HG02884 (cell line): Measurements from ENCODE around the gene MYL2.
"Not testable (repeated sequence)": the region's sequence is repeated elsewhere in the genome, so short reads cannot be mapped to it uniquely, and the experiment has no call there.

Experiments used
- ATAC-seq: cut with Tn5 transposase; IDR thresholded peaks from one replicate; pipeline ENCODE4 v1.9.1; 2021; ENCODE audit warnings: mild to moderate bottlenecking, moderate library complexity; ENCODE audit not compliant: unreplicated experiment

The MYL2 gene, protein sequence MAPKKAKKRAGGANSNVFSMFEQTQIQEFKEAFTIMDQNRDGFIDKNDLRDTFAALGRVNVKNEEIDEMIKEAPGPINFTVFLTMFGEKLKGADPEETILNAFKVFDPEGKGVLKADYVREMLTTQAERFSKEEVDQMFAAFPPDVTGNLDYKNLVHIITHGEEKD

GRCh38 chr12:110920324-110920910 lies at the start of gene MYL2:
MYL2 (minus strand) TSS chr12:110920579; CDS start chr12:110920529, 50 bp downstream.
- no peak for ATAC-seq

DNA sequence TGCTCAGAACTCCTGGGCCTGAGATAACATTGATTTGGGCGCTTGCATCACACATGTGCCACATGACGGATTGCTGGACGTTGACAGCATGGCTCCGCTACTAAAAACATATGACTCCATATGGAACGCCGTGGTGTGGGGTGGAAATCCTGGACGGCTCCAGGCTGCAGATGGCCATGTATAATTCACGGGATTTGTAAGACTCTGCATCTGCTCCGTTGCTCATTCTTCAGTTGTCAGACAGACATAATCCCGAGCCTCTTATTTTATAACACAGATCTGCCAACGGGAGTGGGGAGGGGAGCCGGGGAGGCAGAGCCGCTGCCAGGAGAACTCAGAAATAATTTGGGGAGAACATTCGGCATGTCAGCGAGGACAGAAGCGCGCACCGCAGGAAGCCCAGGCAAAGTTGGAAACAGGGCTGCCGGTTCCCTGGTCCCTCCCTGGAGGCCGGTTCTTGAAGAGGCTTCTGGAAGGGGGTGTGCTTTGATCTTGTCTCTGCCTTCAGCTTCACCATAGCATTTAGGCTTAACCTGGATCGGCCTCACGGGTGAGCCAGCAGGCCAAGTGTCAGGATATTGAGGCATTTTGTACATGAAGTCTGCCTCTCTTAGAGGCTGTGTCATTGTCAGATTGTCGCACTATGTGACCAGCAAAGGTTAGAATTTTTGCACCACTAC lies 45.8 kb upstream of the MYL2 start:
- ATAC-seq = no peak

GRCh38 chr12:110965574-110965973 lies 45.2 kb upstream of the MYL2 start:
- no peak for ATAC-seq

DNA sequence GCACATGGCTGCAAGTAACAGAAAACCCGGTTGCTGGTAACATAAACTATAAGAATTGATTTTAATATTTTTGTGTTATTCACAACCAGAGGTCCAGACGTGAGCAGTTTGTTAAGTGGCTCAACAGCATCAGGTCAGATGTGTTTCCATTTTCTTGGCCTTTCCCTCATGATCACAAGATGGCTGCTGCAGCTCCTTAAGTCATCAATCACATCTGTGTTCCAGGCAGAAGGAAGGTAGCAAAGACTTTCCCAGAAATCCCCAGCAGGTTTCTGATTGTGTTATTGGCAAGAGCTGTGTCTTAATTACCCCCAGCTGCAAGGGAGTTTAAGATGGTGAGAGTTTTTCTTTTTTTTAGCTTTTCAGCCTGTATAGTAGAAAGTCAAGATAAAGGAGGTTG lies 40.4 kb upstream of the MYL2 start:
- no peak for ATAC-seq

- ATAC-seq = no peak
These were observed 37.3 kb upstream of the MYL2 start for GRCh38 chr12:110957652-110958051.

GRCh38 chr12:110957159-110957558 lies 36.8 kb upstream of the MYL2 start:
- ATAC-seq = no peak

DNA sequence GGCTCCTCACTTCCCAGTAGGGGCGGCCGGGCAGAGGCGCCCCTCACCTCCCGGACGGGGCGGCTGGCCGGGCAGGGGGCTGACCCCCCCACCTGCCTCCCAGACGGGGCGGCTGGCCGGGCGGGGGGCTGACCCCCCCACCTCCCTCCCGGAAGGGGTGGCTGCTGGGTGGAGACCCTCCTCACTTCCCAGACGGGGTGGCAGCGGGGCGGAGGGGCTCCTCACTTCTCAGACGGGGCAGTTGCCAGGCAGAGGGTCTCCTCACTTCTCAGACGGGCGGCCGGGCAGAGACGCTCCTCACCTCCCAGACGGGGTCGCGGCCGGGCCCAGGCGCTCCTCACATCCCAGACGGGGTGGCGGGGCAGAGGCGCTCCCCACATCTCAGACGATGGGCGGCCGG lies 30.5 kb upstream of the MYL2 start:
- ATAC-seq = not testable (repeated sequence)

DNA sequence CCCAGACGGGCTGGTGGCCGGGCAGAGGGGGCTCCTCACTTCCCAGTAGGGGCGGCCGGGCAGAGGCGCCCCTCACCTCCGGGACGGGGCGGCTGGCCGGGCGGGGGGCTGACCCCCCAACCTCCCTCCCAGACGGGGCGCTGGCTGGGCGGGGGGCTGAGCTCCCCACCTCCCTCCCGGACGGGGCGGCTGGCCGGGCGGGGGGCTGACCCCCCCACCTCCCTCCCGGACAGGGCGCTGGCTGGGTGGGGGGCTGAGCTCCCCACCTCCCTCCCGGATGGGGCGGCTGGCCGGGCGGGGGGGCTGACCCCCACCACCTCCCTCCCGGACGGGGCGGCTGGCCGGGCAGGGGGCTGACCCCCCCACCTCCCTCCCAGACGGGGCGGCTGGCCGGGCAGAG lies 30.1 kb upstream of the MYL2 start:
- not testable (repeated sequence) for ATAC-seq

DNA sequence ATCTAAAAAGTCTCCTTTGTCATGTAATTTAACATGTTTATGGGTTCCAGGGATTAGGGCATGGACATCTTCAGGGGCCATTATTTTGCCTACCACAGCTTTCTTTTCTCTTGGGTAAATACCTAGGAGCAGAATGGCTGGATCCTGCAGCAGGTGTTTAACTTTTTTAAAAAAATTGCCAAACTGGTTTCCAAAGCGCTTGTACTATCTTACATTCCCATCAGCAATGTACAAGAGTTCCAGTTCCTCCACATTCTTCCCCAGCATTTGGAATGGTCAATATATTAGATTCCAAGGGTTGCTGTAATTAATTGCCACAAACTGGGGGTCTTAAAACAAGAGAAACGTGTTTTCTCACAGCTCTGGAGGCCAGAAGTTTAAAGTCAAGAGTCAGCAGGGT lies 27.7 kb upstream of the MYL2 start:
- no peak for ATAC-seq

GRCh38 chr12:110943373-110943772 lies 23.0 kb upstream of the MYL2 start:
- no peak for ATAC-seq

- no peak for ATAC-seq
These were observed 21.0 kb upstream of the MYL2 start for GRCh38 chr12:110941391-110941790.

DNA sequence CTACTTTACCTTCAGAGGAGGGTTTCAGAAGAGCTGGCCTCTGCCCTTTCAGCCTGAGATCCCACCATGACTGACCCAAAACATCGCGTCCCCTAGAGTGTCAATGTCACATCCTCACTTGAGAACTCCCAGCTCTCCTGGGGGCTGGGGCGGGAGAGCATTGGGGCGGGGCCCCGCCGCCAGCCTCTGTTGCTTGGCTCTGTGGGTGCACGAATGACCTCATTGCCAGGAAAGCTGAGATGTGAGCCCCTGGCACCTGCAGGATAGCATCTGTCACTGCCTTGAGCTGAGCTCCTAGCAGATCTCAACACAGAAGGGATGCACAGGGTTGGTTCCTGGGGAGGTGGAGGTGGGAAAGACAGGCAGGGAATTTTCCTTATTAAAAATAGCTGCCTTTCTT lies 20.6 kb upstream of the MYL2 start:
- ATAC-seq = no peak

GRCh38 chr12:110940296-110940695 lies 19.9 kb upstream of the MYL2 start:
- no peak for ATAC-seq

DNA sequence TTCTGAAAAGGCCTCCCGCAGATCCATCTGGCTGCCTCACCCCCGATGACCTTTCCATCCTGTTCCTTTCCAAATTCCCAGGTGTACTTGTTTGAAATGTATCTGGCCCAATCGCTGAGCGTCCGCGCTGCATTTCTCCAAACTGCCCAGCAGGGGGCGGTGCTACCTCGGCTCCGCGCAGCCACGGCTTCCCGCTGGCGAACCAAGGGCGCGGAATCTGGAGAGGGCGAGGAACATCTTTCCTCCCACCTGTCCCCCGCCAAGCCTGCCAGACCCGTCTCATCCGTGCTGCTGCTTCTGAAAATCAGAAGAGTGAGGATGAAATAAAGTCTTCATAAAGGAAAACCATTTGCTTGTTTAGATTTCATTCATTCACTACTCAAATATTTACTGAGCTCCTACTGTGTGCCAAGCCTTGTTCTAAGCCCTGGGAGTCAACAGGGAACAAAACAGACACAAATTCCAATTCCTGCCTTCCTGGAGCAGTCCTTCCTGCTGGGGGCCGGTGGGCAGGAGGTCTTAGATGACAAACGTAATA lies 16.8 kb upstream of the MYL2 start:
- ATAC-seq = no peak

- ATAC-seq = no peak
These were observed 16.2 kb upstream of the MYL2 start for GRCh38 chr12:110936367-110937103.

- ATAC-seq = no peak
These were observed 15.2 kb upstream of the MYL2 start for GRCh38 chr12:110935588-110935987.

DNA sequence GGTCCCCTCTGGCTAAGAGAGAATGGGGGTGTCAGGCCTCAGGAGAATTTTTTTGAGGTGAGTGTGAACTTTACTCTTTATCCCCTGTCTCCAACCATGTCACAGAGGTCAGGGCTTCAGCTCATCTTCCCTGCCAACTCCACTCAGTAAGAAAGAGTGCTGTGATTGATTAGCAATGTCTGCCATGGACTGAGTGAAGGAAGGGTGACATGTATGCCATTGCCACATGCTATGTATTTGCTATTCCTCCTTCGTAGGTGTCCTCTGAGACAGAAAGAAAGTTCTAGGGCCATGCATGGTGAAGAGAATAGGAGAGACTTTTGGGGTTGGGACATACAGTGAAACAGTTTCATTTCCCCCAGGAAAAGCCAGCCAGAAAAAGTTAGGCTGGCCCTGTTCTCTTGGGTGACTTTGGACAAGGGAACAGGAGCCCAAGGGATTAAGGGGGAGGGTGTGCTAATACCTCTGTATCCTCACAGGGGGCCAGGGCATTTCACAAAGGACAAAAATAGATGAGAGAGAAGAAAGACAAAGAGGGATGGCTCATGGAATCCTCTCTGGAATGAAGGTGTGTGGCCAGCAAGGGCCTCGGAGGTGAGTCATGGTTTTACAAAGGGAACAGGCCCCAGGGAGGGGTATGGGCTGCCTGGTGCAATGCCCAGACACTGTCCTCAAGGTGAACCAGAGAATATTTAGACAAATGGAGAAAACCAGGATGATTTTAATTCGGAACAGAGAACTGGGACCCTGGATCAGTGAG lies 13.9 kb upstream of the MYL2 start:
- ATAC-seq = no peak

- no peak for ATAC-seq
These were observed 13.1 kb upstream of the MYL2 start for GRCh38 chr12:110933326-110933974.

- ATAC-seq = no peak
These were observed 11.7 kb upstream of the MYL2 start for GRCh38 chr12:110932046-110932445.

GRCh38 chr12:110931315-110931728 lies 10.9 kb upstream of the MYL2 start:
- no peak for ATAC-seq
